Measurements from ENCODE around the gene METTL9. TPM values are rescaled to one million over a fixed set of nuclear protein-coding genes. Genes with fewer than 3 reads are reported as not detected.
"Not testable (repeated sequence)": the region's sequence is repeated elsewhere in the genome, so short reads cannot be mapped to it uniquely, and the experiment has no call there.

Gene METTL9
- total and polyA plus RNA-seq, 2 experiments from 2014 or later, result 72.5 to 152 TPM

DNA sequence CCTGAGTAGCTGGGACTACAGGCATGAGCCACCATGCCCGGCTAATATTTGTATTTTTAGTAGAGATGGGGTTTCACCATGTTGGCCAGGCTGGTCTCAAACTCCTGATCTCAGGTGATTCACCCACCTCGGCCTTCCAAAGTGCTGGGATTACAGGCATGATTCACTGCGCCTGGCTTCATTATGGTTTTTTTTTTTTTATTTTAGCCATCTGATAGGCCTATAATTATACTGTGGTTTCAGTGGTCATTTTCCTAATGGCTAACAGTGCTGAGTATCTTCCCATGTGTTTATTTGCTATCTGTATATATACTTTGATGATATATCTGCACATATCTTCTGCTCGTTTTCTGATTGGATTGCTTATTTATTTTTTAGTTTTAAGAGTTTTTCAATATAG is 75.1 kb downstream of the METTL9 start:
- H3K4me1 ChIP-seq (ENCODE audit: insufficient read depth); H3K36me3 Mint-ChIP-seq (ENCODE audit: low read depth); H3K27me3 ChIP-seq (ENCODE audit: insufficient read depth); H3K36me3 ChIP-seq (ENCODE audit: insufficient read depth); H3K79me2 ChIP-seq (replicated peaks; ENCODE audit: insufficient read depth); H3F3A ChIP-seq (replicated peaks; ENCODE audit: low read depth); H3K4me3 ChIP-seq; H3K27ac ChIP-seq (ENCODE audit: low read depth); H3K9me3 Mint-ChIP-seq; H4K20me1 ChIP-seq (replicated peaks; ENCODE audit: insufficient read depth); H3K4me3 Mint-ChIP-seq; ATAC-seq; H3K4me2 ChIP-seq; DNase-seq (ENCODE audit: low spot score); H3K27me3 Mint-ChIP-seq (ENCODE audit: insufficient read depth, low read depth, poor library complexity); H2AFZ ChIP-seq; H3K9me2 ChIP-seq (ENCODE audit: insufficient read depth); H3K4me1 Mint-ChIP-seq; H3K27ac Mint-ChIP-seq: not testable (repeated sequence)

DNA sequence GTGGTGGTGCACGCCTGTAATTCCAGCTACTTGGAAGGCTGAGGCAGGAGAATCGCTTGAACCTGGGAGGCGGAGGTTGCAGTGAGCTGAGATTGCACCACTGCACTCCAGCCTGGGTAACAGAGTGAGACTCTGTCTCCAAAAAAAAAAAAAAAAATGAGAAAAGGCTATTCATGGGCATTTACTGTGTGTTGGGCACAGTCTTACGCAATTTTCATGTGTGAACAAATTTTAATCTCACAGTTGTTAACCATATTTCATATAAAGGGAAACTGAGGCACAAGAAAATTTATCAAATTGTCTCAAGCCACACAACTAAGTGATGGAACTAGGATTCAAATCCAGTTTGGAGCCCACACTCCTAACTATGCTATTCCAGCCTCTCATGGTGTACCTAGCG is 81.3 kb downstream of the METTL9 start:
- H2AFZ ChIP-seq; H3K4me1 Mint-ChIP-seq; H4K20me1 ChIP-seq (replicated peaks; ENCODE audit: insufficient read depth); H3K9me2 ChIP-seq (ENCODE audit: insufficient read depth); H3K4me1 ChIP-seq (ENCODE audit: insufficient read depth); DNase-seq (ENCODE audit: low spot score); H3K36me3 ChIP-seq (ENCODE audit: insufficient read depth); H3K4me2 ChIP-seq; H3K4me3 ChIP-seq; H3K27ac Mint-ChIP-seq; ATAC-seq; H3K4me3 Mint-ChIP-seq; H3K9me3 Mint-ChIP-seq; H3F3A ChIP-seq (replicated peaks; ENCODE audit: low read depth); H3K27me3 ChIP-seq (ENCODE audit: insufficient read depth); H3K27ac ChIP-seq (ENCODE audit: low read depth); H3K79me2 ChIP-seq (replicated peaks; ENCODE audit: insufficient read depth); H3K36me3 Mint-ChIP-seq (ENCODE audit: low read depth); H3K27me3 Mint-ChIP-seq (ENCODE audit: insufficient read depth, low read depth, poor library complexity): not testable (repeated sequence)

GRCh38 chr16:21683184-21683583 is 83.8 kb downstream of the METTL9 start:
- H3K36me3 ChIP-seq (ENCODE audit: insufficient read depth), result no peaks in the 10 kb centered on the region

More at GRCh38 chr16:21683184-21683583, 83.8 kb downstream of the METTL9 start:
- DNase-seq (ENCODE audit: low spot score), result no peak
- peaks cover 5% of the 10 kb centered on the region for H3K27me3 Mint-ChIP-seq (ENCODE audit: insufficient read depth, low read depth, poor library complexity)
- no peak for ATAC-seq
- Histone ChIP-seq H4K20me1 (replicated peaks; ENCODE audit: insufficient read depth) (no peaks in the 10 kb centered on the region), H3K4me3 (no peak overlapping the region), H3K79me2 (replicated peaks; ENCODE audit: insufficient read depth) (no peaks in the 10 kb centered on the region), H3K27me3 (ENCODE audit: insufficient read depth) (no peaks in the 10 kb centered on the region), H3K4me1 (ENCODE audit: insufficient read depth) (no peaks in the 10 kb centered on the region), H3K4me2 (no peak overlapping the region), H3K9me2 (ENCODE audit: insufficient read depth) (no peaks in the 10 kb centered on the region), H3F3A (replicated peaks; ENCODE audit: low read depth) (no peaks in the 10 kb centered on the region), H3K27ac (ENCODE audit: low read depth) (no peak overlapping the region), H2AFZ (no peak overlapping the region)
- H3K4me3 Mint-ChIP-seq, result no peak overlapping the region
- H3K4me1 Mint-ChIP-seq, result no peaks in the 10 kb centered on the region
- no peaks in the 10 kb centered on the region for H3K9me3 Mint-ChIP-seq
- no peak overlapping the region for H3K27ac Mint-ChIP-seq
- TF ChIP-seq EZH2 (IDR thresholded peaks at IDR 0.05; ENCODE audit: low read depth, unreplicated experiment) (no peak), JUNB (IDR thresholded peaks at IDR 0.05; ENCODE audit: unreplicated experiment) (no peak), CREB1 (CRISPR knock-in tag; IDR thresholded peaks at IDR 0.05; ENCODE audit: low read depth) (no peak), ZNF462 (CRISPR knock-in tag; IDR thresholded peaks at IDR 0.05) (no peak), STAT1 (IDR thresholded peaks at IDR 0.05; ENCODE audit: unreplicated experiment) (no peak), CTCF (conservative IDR thresholded peaks at IDR 0.05; ENCODE audit: low read depth in 2 of 2) (no peak), ZNF114 (CRISPR knock-in tag; IDR thresholded peaks at IDR 0.05) (no peak)
- TF ChIP-seq, protein P1, sequence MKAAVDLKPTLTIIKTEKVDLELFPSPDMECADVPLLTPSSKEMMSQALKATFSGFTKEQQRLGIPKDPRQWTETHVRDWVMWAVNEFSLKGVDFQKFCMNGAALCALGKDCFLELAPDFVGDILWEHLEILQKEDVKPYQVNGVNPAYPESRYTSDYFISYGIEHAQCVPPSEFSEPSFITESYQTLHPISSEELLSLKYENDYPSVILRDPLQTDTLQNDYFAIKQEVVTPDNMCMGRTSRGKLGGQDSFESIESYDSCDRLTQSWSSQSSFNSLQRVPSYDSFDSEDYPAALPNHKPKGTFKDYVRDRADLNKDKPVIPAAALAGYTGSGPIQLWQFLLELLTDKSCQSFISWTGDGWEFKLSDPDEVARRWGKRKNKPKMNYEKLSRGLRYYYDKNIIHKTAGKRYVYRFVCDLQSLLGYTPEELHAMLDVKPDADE (IDR thresholded peaks at IDR 0.05), result no peak
- no peaks in the 10 kb centered on the region for H3K36me3 Mint-ChIP-seq (ENCODE audit: low read depth)

All from GM23338 (cell line).